Astrocyte of the cerebellum (primary cell): ENCODE results near the gene TEX35.
"Not testable (repeated sequence)": the region's sequence is repeated elsewhere in the genome, so short reads cannot be mapped to it uniquely, and the experiment has no call there.

Experiments
- DNase-seq: peaks from one replicate; pipeline ENCODE4 v3.0.0-alpha.2; 2011; ENCODE audit warnings: low read depth
- H3K4me3 ChIP-seq: 2 replicates; pipeline ENCODE4 v1.5.1; 2011; ENCODE audit warnings: mild to moderate bottlenecking, low read depth, low read length, moderate library complexity
- in situ Hi-C: cut with HindIII; loops from 2 replicates; pipeline ENCODE4 v1.10.0; 2017; ENCODE audit warnings: low sequenced_read_pairs
- TF ChIP-seq, protein P1 (sequence below): IDR thresholded peaks from 2 replicates; pipeline ENCODE4 v1.5.1; 2012; ENCODE audit warnings: low read length, low read depth, moderate library complexity, mild to moderate bottlenecking; ENCODE audit errors: missing control alignments

Gene TEX35

DNA sequence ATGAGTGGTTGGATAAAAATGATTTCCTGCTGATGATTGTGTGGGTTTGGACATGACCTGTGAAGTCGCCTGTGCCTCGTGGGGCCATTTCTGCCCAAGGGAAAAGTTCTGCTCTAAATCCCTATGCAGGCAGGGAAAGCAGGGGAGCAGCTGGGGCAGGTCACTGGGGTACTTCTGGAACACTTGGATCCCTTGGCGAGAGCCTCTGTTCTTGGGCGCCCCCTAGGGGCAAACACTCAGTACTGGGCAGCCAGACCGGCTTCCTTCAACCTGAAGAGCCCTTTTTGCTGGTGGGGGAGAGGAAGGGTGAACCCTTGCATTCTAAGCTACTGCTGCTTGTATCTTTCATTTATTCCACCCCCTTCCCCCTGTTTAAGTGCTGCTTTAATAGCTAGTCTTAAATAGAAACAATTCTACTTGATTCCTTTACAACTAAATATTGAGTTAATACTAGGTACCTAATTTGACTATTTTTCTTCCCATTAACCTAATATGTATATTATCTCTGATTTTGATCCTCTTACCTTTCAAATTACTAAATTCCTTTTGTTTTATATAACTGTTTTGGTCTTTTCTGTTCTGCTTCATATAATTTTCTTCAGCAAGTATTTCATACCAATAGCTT lies 11.1 kb upstream of the TEX35 start:
- in situ Hi-C loops: no loop called here
- no peak overlapping the region for H3K4me3 ChIP-seq
- DNase-seq: peak; percentile 26
- TF ChIP-seq, protein P1, sequence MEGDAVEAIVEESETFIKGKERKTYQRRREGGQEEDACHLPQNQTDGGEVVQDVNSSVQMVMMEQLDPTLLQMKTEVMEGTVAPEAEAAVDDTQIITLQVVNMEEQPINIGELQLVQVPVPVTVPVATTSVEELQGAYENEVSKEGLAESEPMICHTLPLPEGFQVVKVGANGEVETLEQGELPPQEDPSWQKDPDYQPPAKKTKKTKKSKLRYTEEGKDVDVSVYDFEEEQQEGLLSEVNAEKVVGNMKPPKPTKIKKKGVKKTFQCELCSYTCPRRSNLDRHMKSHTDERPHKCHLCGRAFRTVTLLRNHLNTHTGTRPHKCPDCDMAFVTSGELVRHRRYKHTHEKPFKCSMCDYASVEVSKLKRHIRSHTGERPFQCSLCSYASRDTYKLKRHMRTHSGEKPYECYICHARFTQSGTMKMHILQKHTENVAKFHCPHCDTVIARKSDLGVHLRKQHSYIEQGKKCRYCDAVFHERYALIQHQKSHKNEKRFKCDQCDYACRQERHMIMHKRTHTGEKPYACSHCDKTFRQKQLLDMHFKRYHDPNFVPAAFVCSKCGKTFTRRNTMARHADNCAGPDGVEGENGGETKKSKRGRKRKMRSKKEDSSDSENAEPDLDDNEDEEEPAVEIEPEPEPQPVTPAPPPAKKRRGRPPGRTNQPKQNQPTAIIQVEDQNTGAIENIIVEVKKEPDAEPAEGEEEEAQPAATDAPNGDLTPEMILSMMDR: peak; percentile 96

DNA sequence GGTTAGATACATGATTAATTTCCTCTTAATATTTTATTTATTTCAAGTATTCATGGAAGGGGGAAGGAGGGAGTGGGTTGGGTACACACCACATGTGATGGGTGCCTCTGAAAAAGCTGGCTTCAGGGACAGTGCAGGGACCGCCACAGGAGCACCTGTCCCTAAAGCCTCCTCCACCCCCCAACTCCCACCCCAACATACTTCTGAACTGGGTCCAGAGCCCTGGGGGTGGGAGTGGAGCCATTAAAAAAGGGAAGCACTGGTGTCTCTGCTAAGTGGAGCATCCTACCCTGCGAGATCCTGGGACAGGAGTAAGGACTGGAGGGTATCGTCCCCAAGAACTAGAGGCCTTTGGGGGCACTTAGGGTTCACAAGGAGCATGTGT lies 10.6 kb upstream of the TEX35 start:
- DNase-seq: no peak
- in situ Hi-C loops: no loop called here
- TF ChIP-seq, protein P1: no peak

GRCh38 chr1:178502856-178503255 lies 10.1 kb upstream of the TEX35 start:
- in situ Hi-C loops: no loop called here
- no peak overlapping the region for H3K4me3 ChIP-seq
- no peak for DNase-seq
- TF ChIP-seq, protein P1: no peak

More for the DNA sequence above, 10.6 kb upstream of the TEX35 start:
- no peak overlapping the region for H3K4me3 ChIP-seq

DNA sequence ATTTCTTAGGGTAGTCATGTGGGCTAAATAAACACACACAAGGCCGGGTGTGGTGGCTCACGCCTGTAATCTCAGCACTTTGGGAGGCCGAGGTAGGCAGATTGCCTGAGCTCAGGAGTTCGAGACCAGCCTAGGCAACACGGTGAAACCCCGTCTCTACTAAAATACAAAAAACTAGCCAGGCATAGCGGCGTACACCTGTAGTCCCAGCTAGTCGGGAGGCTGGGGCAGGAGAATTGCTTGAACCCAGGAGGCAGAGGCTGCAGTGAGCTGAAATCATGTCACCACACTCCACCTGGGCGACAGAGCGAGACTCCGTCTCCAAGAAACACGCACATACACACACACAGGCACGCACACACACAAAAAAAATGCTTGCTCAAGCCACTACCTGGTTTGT lies 9.6 kb upstream of the TEX35 start:
- in situ Hi-C loops, DNase-seq, H3K4me3 ChIP-seq: not testable (repeated sequence)

- in situ Hi-C loops: no loop called here
- TF ChIP-seq, protein P1: no peak
- no peak overlapping the region for H3K4me3 ChIP-seq
- no peak for DNase-seq
Measured at GRCh38 chr1:178503849-178504248, 9.1 kb upstream of the TEX35 start.

- in situ Hi-C loops: no loop called here
- TF ChIP-seq, protein P1: no peak
- H3K4me3 ChIP-seq: no peak overlapping the region
- no peak for DNase-seq
Measured at GRCh38 chr1:178504286-178504685, 8.6 kb upstream of the TEX35 start.

DNA sequence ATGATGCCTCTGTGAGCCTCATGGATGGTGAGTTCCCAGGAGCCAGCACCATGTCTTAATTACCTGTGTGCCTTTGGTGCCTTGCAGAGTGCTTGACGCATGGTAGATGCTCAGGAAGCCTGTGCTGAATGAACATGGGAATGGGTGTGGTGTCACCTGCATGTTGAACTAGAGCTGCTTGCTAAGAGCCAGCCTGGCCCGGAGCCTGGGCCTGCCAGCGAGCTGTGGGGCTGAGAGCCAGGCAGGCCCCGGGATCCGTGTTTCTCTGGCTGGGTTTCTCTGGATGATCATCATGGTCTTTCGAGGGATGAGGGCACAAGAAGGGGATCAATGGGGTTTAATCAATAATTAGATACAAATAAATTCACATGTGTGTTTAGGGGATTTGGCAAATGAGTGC lies 6.7 kb upstream of the TEX35 start:
- no peak for DNase-seq
- TF ChIP-seq, protein P1: no peak
- in situ Hi-C loops: no loop called here
- H3K4me3 ChIP-seq: no peak overlapping the region
